ENCODE data around the gene GNB5.

GNB5 gene

DNA sequence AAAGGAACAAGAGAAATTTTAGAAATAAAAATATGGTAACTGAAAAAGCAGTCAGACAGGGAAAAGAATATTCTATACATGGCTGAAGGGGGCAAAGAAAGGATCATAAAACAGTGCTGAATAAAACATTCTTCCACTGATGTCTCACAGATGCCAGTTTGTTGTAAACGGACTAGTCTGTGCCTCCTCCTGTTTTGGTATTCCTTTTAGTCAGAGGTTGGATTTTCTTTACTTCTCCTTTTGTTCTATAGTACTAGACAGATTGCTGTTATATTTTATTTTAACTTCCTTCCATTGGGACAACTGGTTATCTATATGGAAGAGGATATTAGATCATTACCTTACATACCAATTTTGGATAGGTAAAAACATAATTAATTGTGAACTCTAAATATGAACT lies 16.0 kb upstream of the GNB5 start:
- WGBS, 2 experiments (ENCODE audit: insufficient coverage in 2 of 2): no CpG with 5 or more reads among the region's 1 CpG
- Histone ChIP-seq H3K4me1 (ENCODE audit: control insufficient read depth, insufficient read depth, low read length, poor library complexity, severe bottlenecking) (no peaks in the 10 kb centered on the region), H3K27ac (ENCODE audit: low read depth, low read length, severe bottlenecking) (no peak overlapping the region), H3K36me3 (ENCODE audit: control insufficient read depth, insufficient read depth, low read length) (no peaks in the 10 kb centered on the region), H3K9me3 (ENCODE audit: control insufficient read depth, low read length) (no peaks in the 10 kb centered on the region), H3K4me3 (ENCODE audit: extremely low read depth, insufficient read depth, low read length, poor library complexity, severe bottlenecking) (no peak overlapping the region)

DNA sequence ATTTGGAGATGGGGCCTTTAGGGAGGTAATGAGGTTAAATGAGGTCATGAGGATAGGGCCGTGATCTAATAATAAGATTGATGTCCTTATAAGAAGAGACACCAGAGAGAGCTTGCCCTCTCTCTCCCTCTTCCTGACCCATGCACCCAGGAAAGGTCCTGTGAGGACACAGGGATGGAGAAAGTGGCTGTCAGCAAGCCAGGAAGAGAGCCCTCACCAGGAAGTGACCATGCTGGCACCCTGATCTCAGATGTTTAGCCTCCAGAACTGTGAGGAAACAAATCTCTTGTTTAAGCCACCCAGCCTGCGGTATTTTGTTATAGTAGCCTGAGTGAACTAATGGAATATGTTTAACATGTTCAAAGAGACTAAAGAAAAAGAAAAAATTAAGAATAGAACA lies 15.3 kb upstream of the GNB5 start:
- H3K36me3 ChIP-seq (ENCODE audit: control insufficient read depth, insufficient read depth, low read length): no peaks in the 10 kb centered on the region
- no peak overlapping the region for H3K27ac ChIP-seq (ENCODE audit: low read depth, low read length, severe bottlenecking)
- no peaks in the 10 kb centered on the region for H3K9me3 ChIP-seq (ENCODE audit: control insufficient read depth, low read length)
- WGBS, 2 experiments (ENCODE audit: insufficient coverage in 2 of 2): 100% methylated on average over 1 of the region's 2 CpGs; no CpG with 5 or more reads in 1 of the 2 experiments
- no peak overlapping the region for H3K4me3 ChIP-seq (ENCODE audit: extremely low read depth, insufficient read depth, low read length, poor library complexity, severe bottlenecking)
- no peaks in the 10 kb centered on the region for H3K4me1 ChIP-seq (ENCODE audit: control insufficient read depth, insufficient read depth, low read length, poor library complexity, severe bottlenecking)

DNA sequence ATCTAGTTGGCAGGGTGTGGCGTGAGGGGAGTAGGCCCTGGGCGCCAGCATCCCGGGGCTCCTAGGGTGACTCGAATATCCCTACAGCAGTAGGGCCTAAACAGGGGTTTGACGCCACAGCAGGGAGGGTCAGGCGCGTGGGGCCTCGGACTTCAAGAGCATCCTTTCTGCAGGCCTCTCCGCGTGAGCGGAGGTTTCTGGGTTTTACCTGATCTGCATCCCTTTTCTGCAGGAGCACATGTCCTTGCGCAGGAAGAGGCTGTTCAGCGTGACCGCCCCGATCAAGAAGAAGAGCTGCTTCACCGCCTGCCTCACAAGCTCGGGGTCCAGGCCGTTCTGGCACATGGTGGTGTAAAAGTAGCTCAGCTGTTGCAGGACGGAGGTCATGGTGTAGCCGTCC lies 13.5 kb upstream of the GNB5 start:
- H3K4me3 ChIP-seq (ENCODE audit: extremely low read depth, insufficient read depth, low read length, poor library complexity, severe bottlenecking): no peak overlapping the region
- H3K9me3 ChIP-seq (ENCODE audit: control insufficient read depth, low read length): no peaks in the 10 kb centered on the region
- no peaks in the 10 kb centered on the region for H3K36me3 ChIP-seq (ENCODE audit: control insufficient read depth, insufficient read depth, low read length)
- 96 to 97% methylated on average over 20 of the region's 20 CpGs for WGBS, 2 experiments (ENCODE audit: insufficient coverage in 2 of 2)
- H3K4me1 ChIP-seq (ENCODE audit: control insufficient read depth, insufficient read depth, low read length, poor library complexity, severe bottlenecking): no peaks in the 10 kb centered on the region
- no peak overlapping the region for H3K27ac ChIP-seq (ENCODE audit: low read depth, low read length, severe bottlenecking)

DNA sequence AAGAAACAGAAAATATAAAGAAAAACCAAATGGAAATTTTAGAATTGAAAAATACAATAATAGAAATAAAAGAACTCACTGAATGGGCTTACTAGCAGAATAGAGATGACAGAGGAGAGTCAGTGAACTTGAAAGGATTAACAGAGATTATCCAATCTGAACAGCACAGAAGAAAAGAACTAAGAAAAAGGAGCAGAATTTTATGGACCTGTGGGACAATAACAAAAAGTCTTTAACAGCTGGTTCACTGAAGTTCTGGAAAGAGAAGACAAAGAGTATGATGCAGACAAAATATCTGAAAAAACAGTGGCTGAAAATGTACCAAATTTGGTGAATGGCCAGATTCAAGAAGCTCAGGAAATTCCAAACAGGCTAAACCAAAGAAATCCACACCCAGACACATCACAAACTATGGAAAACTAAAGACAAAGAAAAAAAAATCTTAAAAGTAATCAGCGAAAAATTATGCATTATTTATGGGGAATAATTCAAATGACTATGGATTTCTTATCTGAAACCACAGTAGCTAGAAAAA lies 9.7 kb upstream of the GNB5 start:
- no peaks in the 10 kb centered on the region for H3K9me3 ChIP-seq (ENCODE audit: control insufficient read depth, low read length)
- WGBS, 2 experiments (ENCODE audit: insufficient coverage in 2 of 2): no CpG with 5 or more reads among the region's 1 CpG
- no peak overlapping the region for H3K4me3 ChIP-seq (ENCODE audit: extremely low read depth, insufficient read depth, low read length, poor library complexity, severe bottlenecking)
- no peaks in the 10 kb centered on the region for H3K36me3 ChIP-seq (ENCODE audit: control insufficient read depth, insufficient read depth, low read length)
- no peak overlapping the region for H3K27ac ChIP-seq (ENCODE audit: low read depth, low read length, severe bottlenecking)
- no peaks in the 10 kb centered on the region for H3K4me1 ChIP-seq (ENCODE audit: control insufficient read depth, insufficient read depth, low read length, poor library complexity, severe bottlenecking)

DNA sequence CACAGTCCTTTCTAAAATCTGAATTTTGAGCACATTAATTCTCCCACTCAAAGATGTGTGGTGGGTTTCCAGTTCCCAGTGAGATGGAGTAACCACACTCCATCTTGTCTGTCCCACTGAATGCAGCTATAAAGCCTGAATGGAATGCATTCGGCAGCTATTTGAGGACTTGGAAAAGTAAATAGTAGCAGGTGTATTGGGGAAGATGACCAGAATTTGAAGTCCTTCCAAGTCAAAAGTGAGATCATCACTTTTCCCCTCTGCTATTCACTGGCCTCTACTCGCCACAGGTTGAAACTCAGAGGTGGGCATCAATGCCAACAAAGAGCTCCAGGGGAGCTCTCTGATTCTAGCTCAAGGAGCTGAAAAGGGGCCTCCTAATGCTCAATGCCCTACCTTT lies 8.1 kb upstream of the GNB5 start:
- no peak overlapping the region for H3K27ac ChIP-seq (ENCODE audit: low read depth, low read length, severe bottlenecking)
- H3K4me3 ChIP-seq (ENCODE audit: extremely low read depth, insufficient read depth, low read length, poor library complexity, severe bottlenecking): no peak overlapping the region
- WGBS, 2 experiments (ENCODE audit: insufficient coverage in 2 of 2): 82 to 100% methylated on average over 1 to 2 of the region's 2 CpGs

DNA sequence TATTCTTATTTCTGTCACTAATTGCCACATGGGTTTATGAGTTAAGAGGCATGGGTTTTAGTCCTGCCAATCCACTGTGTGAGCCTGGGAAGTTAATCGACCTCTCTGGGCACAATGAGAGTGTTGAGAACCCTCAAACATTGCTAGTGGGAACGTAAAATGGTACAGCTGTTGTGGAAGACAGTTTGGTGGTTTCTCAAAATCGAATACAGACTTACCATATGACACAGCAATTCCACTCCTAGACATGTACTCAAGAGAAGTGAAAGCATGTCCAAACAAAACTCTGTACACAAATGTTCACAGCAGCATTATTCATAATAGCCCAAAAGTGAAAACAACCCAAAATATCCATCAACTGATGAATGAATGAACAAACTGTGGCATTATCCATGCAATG lies 5.7 kb upstream of the GNB5 start:
- no peak overlapping the region for H3K27ac ChIP-seq (ENCODE audit: low read depth, low read length, severe bottlenecking)
- H3K4me3 ChIP-seq (ENCODE audit: extremely low read depth, insufficient read depth, low read length, poor library complexity, severe bottlenecking): no peak overlapping the region
- no peaks in the 10 kb centered on the region for H3K9me3 ChIP-seq (ENCODE audit: control insufficient read depth, low read length)
- H3K4me1 ChIP-seq (ENCODE audit: control insufficient read depth, insufficient read depth, low read length, poor library complexity, severe bottlenecking): no peaks in the 10 kb centered on the region
- WGBS, 2 experiments (ENCODE audit: insufficient coverage in 2 of 2): 69% methylated on average over 2 of the region's 3 CpGs; no CpG with 5 or more reads in 1 of the 2 experiments
- no peaks in the 10 kb centered on the region for H3K36me3 ChIP-seq (ENCODE audit: control insufficient read depth, insufficient read depth, low read length)

More for the DNA sequence above, 8.1 kb upstream of the GNB5 start:
- Histone ChIP-seq H3K36me3 (ENCODE audit: control insufficient read depth, insufficient read depth, low read length) (no peaks in the 10 kb centered on the region), H3K4me1 (ENCODE audit: control insufficient read depth, insufficient read depth, low read length, poor library complexity, severe bottlenecking) (no peaks in the 10 kb centered on the region), H3K9me3 (ENCODE audit: control insufficient read depth, low read length) (no peaks in the 10 kb centered on the region)

DNA sequence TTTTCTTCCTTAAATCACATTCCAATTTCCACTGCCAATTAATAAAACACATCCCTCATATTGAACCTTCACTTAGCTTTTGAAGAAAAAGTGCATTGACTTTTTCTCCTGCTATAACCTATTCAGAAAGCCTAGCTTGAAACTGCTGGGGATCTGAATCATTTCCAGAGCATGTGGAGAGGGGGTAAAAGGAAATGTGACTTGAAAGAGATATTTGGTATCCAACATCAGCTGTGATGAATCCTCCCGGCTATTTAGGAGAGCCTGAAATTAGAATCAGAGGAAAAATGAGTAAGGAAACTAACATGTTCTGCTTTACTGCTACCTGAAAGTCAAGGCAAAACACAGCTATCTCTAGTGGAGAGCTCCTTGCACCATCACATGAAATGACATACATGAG lies 2.6 kb upstream of the GNB5 start:
- H3K36me3 ChIP-seq (ENCODE audit: control insufficient read depth, insufficient read depth, low read length): no peaks in the 10 kb centered on the region
- no peaks in the 10 kb centered on the region for H3K9me3 ChIP-seq (ENCODE audit: control insufficient read depth, low read length)
- 75 to 100% methylated on average over 1 of the region's 1 CpG for WGBS, 2 experiments (ENCODE audit: insufficient coverage in 2 of 2)
- no peak overlapping the region for H3K4me3 ChIP-seq (ENCODE audit: extremely low read depth, insufficient read depth, low read length, poor library complexity, severe bottlenecking)
- no peaks in the 10 kb centered on the region for H3K4me1 ChIP-seq (ENCODE audit: control insufficient read depth, insufficient read depth, low read length, poor library complexity, severe bottlenecking)
- no peak overlapping the region for H3K27ac ChIP-seq (ENCODE audit: low read depth, low read length, severe bottlenecking)

DNA sequence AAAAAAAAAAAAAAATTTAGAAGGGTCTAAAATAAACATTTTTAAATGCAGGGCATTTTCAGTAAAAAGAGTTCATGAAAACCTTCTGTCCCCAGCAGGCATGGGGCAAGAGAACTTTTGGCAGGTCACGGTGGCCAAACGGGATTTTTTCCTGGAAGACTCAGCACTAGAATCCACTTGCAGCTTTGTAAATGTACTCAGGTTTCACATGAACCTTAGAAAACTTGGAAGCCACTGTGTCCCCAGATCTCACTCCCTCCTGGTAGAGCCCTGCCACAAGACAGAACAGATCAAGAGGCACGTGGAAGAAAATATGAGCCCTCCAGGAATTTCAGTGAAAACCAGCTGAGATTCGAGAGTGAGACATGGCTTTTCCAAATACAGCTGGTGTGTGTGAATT lies 2.1 kb upstream of the GNB5 start:
- WGBS, 2 experiments (ENCODE audit: insufficient coverage in 2 of 2): 89 to 94% methylated on average over 3 to 4 of the region's 4 CpGs

DNA sequence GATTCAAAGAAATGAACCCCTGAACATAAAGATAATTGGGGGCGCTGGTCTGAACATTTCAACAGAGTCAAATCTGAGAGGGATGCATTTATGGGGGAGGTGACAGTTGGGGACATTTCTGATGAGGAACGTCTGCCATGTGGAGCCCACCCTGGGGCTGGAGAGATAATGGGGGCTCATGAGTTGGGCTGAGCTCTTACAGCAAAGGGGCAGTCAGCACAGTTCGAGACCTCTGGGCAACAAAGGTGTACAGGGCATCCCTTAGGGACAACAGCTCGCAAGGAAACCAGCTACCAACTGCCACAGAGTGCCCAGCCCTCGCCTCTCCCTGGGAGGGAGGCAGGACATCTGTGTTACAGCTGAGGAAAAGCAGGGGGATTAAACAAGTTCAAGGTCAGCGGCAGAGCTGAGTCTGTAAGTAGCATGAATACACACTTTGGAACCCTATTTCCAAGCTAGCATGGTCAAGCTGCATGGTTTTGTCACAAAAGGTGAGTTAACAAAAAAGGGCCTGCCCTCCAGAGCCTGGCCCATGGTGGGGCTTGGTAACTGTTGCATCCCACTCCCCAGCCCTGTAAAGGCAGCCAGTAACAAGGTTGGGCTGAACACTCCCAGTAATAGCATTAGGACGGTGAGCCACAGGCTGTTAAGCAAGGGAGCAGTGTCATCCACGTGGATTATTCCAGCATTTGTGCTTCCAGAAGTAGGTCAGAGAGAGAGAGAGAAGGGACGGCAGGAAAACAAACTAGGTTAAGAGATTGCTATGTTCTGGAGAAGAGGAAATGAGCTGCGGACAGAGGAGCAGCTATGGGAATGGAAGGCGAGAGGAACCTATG lies 4.3 kb downstream of the GNB5 start:
- H3K9me3 ChIP-seq (ENCODE audit: control insufficient read depth, low read length): no peaks in the 10 kb centered on the region
- no peaks in the 10 kb centered on the region for H3K4me1 ChIP-seq (ENCODE audit: control insufficient read depth, insufficient read depth, low read length, poor library complexity, severe bottlenecking)
- no peak overlapping the region for H3K4me3 ChIP-seq (ENCODE audit: extremely low read depth, insufficient read depth, low read length, poor library complexity, severe bottlenecking)
- no peaks in the 10 kb centered on the region for H3K36me3 ChIP-seq (ENCODE audit: control insufficient read depth, insufficient read depth, low read length)
- WGBS, 2 experiments (ENCODE audit: insufficient coverage in 2 of 2): 85 to 87% methylated on average over 10 to 11 of the region's 11 CpGs
- H3K27ac ChIP-seq (ENCODE audit: low read depth, low read length, severe bottlenecking): no peak overlapping the region

More for the DNA sequence above, 2.1 kb upstream of the GNB5 start:
- Histone ChIP-seq H3K27ac (ENCODE audit: low read depth, low read length, severe bottlenecking) (no peak overlapping the region), H3K4me1 (ENCODE audit: control insufficient read depth, insufficient read depth, low read length, poor library complexity, severe bottlenecking) (no peaks in the 10 kb centered on the region), H3K9me3 (ENCODE audit: control insufficient read depth, low read length) (no peaks in the 10 kb centered on the region), H3K36me3 (ENCODE audit: control insufficient read depth, insufficient read depth, low read length) (no peaks in the 10 kb centered on the region), H3K4me3 (ENCODE audit: extremely low read depth, insufficient read depth, low read length, poor library complexity, severe bottlenecking) (no peak overlapping the region)

DNA sequence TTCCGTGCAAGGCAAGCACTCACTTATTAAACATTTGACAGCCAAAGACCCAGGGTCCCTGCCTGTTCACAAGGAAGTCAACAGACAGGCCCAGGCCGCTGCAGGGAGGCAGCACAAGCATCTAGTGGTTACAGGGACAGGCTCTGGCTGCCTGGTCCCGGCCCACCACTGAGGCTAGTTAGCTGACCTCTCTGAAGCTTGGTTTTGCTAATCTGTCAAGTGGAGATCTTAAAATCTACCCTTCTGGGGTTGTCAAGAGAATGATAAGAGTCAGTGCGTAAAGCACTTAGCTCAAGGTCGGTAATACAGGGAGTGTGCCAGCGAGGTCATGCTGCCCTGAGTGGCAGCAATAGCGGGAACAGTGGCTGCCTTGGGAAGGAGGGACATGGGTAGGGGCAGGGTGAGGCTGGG lies 6.0 kb downstream of the GNB5 start:
- Histone ChIP-seq H3K9me3 (ENCODE audit: control insufficient read depth, low read length) (no peaks in the 10 kb centered on the region), H3K4me3 (ENCODE audit: extremely low read depth, insufficient read depth, low read length, poor library complexity, severe bottlenecking) (no peak overlapping the region), H3K4me1 (ENCODE audit: control insufficient read depth, insufficient read depth, low read length, poor library complexity, severe bottlenecking) (no peaks in the 10 kb centered on the region), H3K27ac (ENCODE audit: low read depth, low read length, severe bottlenecking) (no peak overlapping the region), H3K36me3 (ENCODE audit: control insufficient read depth, insufficient read depth, low read length) (no peaks in the 10 kb centered on the region)
- WGBS, 2 experiments (ENCODE audit: insufficient coverage in 2 of 2): 88 to 96% methylated on average over 6 to 7 of the region's 7 CpGs

DNA sequence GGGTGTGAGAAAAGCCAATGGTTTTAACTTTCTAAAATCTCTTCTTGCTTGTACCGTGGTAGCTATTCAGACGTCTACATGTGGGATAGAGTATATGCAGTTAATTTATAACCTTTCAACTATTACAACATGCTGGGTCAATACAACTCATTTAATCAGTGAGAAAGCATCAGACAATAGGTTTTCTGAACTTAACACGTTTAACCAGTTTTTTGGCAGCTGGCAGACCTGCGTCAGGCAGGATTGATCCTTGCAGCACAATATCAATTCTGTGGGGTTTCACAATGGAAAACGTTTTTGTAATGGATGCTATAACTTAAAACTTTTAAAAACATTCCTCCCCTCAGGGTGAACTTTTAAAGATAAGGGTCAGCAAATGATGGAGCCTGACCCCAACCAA lies 6.5 kb downstream of the GNB5 start:
- no peak overlapping the region for H3K4me3 ChIP-seq (ENCODE audit: extremely low read depth, insufficient read depth, low read length, poor library complexity, severe bottlenecking)
- H3K27ac ChIP-seq (ENCODE audit: low read depth, low read length, severe bottlenecking): no peak overlapping the region
- H3K9me3 ChIP-seq (ENCODE audit: control insufficient read depth, low read length): no peaks in the 10 kb centered on the region
- no peaks in the 10 kb centered on the region for H3K36me3 ChIP-seq (ENCODE audit: control insufficient read depth, insufficient read depth, low read length)
- WGBS, 2 experiments (ENCODE audit: insufficient coverage in 2 of 2): 67 to 80% methylated on average over 1 of the region's 5 CpGs
- H3K4me1 ChIP-seq (ENCODE audit: control insufficient read depth, insufficient read depth, low read length, poor library complexity, severe bottlenecking): no peaks in the 10 kb centered on the region

Measured in mesodermal cell (in vitro differentiated cells).